IMR-90 (cell line): ENCODE data around the gene BOD1L1. TPM values are rescaled to one million over a fixed set of nuclear protein-coding genes. Genes with fewer than 3 reads are reported as not detected.

Experiments used
- ATAC-seq: fragments of 200-7000 bp; cut with Tn5 transposase; 2 replicates; pipeline ENCODE4 v1.9.1; 2020; ENCODE audit warnings: low read depth, mild to moderate bottlenecking, moderate library complexity
- BruUV-seq: library from RNA; stranded (reverse); fragments of 400-500 nt; replicated peaks from 2 replicates; lab custom pipeline; 2021; lab: Mats Ljungman, UMichigan
- CTCF ChIA-PET: fragments of 300-600 bp; formaldehyde crosslinking; extraction: SDS; loops from one replicate; lab custom pipeline; 2021; ENCODE audit warnings: antibody characterized with exemption; lab: Yijun Ruan, JAX
- POLR2A ChIA-PET: fragments of 300-600 bp; sonication (Branson Sonifier 250); formaldehyde crosslinking; loops from one replicate; lab custom pipeline; 2022; ENCODE audit warnings: antibody characterized with exemption; ENCODE audit not compliant: unreplicated experiment; lab: Charles Lee
- DNase-seq: peaks from one replicate; pipeline ENCODE4 v3.0.0; 2013
- H2AFZ ChIP-seq: replicated peaks from 2 replicates; pipeline ENCODE3; 2013; ENCODE audit warnings: low read length, mild to moderate bottlenecking; ENCODE audit not compliant: poor library complexity
- H2AK5ac ChIP-seq: 2 replicates; pipeline ENCODE4 v1.6.1; 2013; ENCODE audit warnings: low read depth, low read length, inconsistent platforms
- H2AK9ac ChIP-seq: replicated peaks from 2 replicates; pipeline ENCODE3; 2013; ENCODE audit warnings: mild to moderate bottlenecking, low read depth, low read length, moderate library complexity; ENCODE audit not compliant: poor library complexity
- H2BK120ac ChIP-seq: 2 replicates; pipeline ENCODE4 v1.6.1; 2013; ENCODE audit warnings: low read depth, low read length, inconsistent platforms
- H2BK15ac ChIP-seq: 3 replicates; pipeline ENCODE4 v1.6.1; 2013; ENCODE audit warnings: low read depth, low read length, inconsistent platforms
- H2BK20ac ChIP-seq: 2 replicates; pipeline ENCODE4 v1.6.1; 2013; ENCODE audit warnings: low read depth, mild to moderate bottlenecking, inconsistent platforms, low read length, moderate library complexity
- H2BK5ac ChIP-seq: 2 replicates; pipeline ENCODE4 v1.6.1; 2013; ENCODE audit warnings: mild to moderate bottlenecking, low read depth, low read length, inconsistent platforms; ENCODE audit not compliant: poor library complexity, severe bottlenecking
- H3K14ac ChIP-seq: replicated peaks from 2 replicates; pipeline ENCODE4 v1.6.1; 2013; ENCODE audit warnings: low read depth, low read length, inconsistent platforms
- H3K18ac ChIP-seq: 2 replicates; pipeline ENCODE4 v1.6.1; 2013; ENCODE audit warnings: low read depth, low read length, control low read depth
- H3K23ac ChIP-seq: 2 replicates; pipeline ENCODE4 v1.6.1; 2013; ENCODE audit warnings: low read depth, low read length, inconsistent platforms
- H3K27ac ChIP-seq: 2 replicates; pipeline ENCODE4 v1.5.1; 2013; ENCODE audit warnings: mild to moderate bottlenecking, control low read depth, low read length; ENCODE audit not compliant: insufficient read depth
- H3K27me3 ChIP-seq: 2 replicates; pipeline ENCODE4 v1.6.1; 2013; ENCODE audit warnings: low read length; ENCODE audit not compliant: control insufficient read depth, insufficient read depth
- H3K36me3 ChIP-seq: 2 replicates; pipeline ENCODE4 v1.6.1; 2013; ENCODE audit warnings: low read length, mixed read lengths; ENCODE audit not compliant: control insufficient read depth, insufficient read depth
- H3K4ac ChIP-seq: 2 replicates; pipeline ENCODE4 v1.6.1; 2013; ENCODE audit warnings: low read depth, low read length, inconsistent platforms
- H3K4me1 ChIP-seq: 2 replicates; pipeline ENCODE4 v1.6.1; 2013; ENCODE audit warnings: low read length, mixed read lengths; ENCODE audit not compliant: control insufficient read depth, insufficient read depth
- H3K4me2 ChIP-seq: 2 replicates; pipeline ENCODE4 v1.6.1; 2013; ENCODE audit warnings: low read depth, mild to moderate bottlenecking, control low read depth, low read length, moderate library complexity
- H3K4me3 ChIP-seq: 2 replicates; pipeline ENCODE4 v1.5.1; 2013; ENCODE audit warnings: low read depth, mild to moderate bottlenecking, control low read depth, low read length, moderate library complexity; ENCODE audit not compliant: insufficient read depth
- H3K56ac ChIP-seq: 2 replicates; pipeline ENCODE4 v1.6.1; 2013; ENCODE audit warnings: low read length, inconsistent platforms; ENCODE audit not compliant: insufficient read depth; ENCODE audit errors: extremely low read depth
- H3K79me1 ChIP-seq, 2 experiments: 2 replicates each; pipeline ENCODE4 v1.6.1; 2013; ENCODE audit warnings: low read length in 2 of 2, inconsistent platforms in 1 of 2, low read depth in 1 of 2
- H3K9ac ChIP-seq: 2 replicates; pipeline ENCODE4 v1.6.1; 2013; ENCODE audit warnings: low read depth, low read length, control low read depth
- H3K9me1 ChIP-seq: 2 replicates; pipeline ENCODE4 v1.6.1; 2013; ENCODE audit warnings: low read length, inconsistent platforms; ENCODE audit not compliant: insufficient read depth
- H3K9me3 ChIP-seq: 2 replicates; pipeline ENCODE4 v1.6.1; 2013; ENCODE audit warnings: low read length; ENCODE audit not compliant: control insufficient read depth, insufficient read depth
- H4K20me1 ChIP-seq: 2 replicates; pipeline ENCODE4 v1.6.1; 2013; ENCODE audit warnings: low read length, inconsistent platforms; ENCODE audit not compliant: insufficient read depth
- H4K5ac ChIP-seq: 2 replicates; pipeline ENCODE4 v1.6.1; 2013; ENCODE audit warnings: mild to moderate bottlenecking, low read depth, low read length, control low read depth
- H4K8ac ChIP-seq, 2 experiments: 2 replicates each; pipeline ENCODE4 v1.6.1; 2013; ENCODE audit warnings: low read depth in 2 of 2, low read length in 2 of 2, control low read depth in 1 of 2, inconsistent platforms in 1 of 2
- H4K91ac ChIP-seq: 2 replicates; pipeline ENCODE4 v1.6.1; 2013; ENCODE audit warnings: low read depth, low read length, inconsistent platforms; ENCODE audit not compliant: insufficient read depth
- BHLHE40 ChIP-seq: fragments of 150-350 bp; IDR thresholded peaks from 2 replicates; pipeline ENCODE4 v1.6.1; 2016; ENCODE audit warnings: mild to moderate bottlenecking, low read depth, low read length
- CEBPB ChIP-seq: IDR thresholded peaks from 2 replicates; pipeline ENCODE4 v1.6.1; 2012; ENCODE audit warnings: low read depth, low read length, improper control_type of control experiment
- CHD1 ChIP-seq: IDR thresholded peaks from 2 replicates; pipeline ENCODE4 v1.6.1; 2012; ENCODE audit warnings: low read depth, low read length, improper control_type of control experiment
- CTCF ChIP-seq: conservative IDR thresholded peaks from 2 replicates; pipeline ENCODE4 v1.5.1; 2012; ENCODE audit warnings: mild to moderate bottlenecking, low read depth, low read length, improper control_type of control experiment
- FOS ChIP-seq: fragments of 150-350 bp; IDR thresholded peaks from 2 replicates; pipeline ENCODE4 v1.6.1; 2016; ENCODE audit warnings: low read depth, low read length
- MAFK ChIP-seq: IDR thresholded peaks from 2 replicates; pipeline ENCODE4 v1.6.1; 2012; ENCODE audit warnings: low read depth, low read length, improper control_type of control experiment
- MAZ ChIP-seq: IDR thresholded peaks from 2 replicates; pipeline ENCODE4 v1.6.1; 2012; ENCODE audit warnings: low read depth, mild to moderate bottlenecking, low read length, improper control_type of control experiment, moderate library complexity, borderline replicate concordance
- MXI1 ChIP-seq: IDR thresholded peaks from 2 replicates; pipeline ENCODE4 v1.6.1; 2012; ENCODE audit warnings: low read depth, mild to moderate bottlenecking, low read length, moderate library complexity, borderline replicate concordance
- NFE2L2 ChIP-seq: fragments of 150-350 bp; IDR thresholded peaks from 2 replicates; pipeline ENCODE4 v1.6.1; 2016; ENCODE audit warnings: low read depth, mild to moderate bottlenecking, low read length
- POLR2A ChIP-seq: IDR thresholded peaks from 2 replicates; pipeline ENCODE4 v1.6.1; 2012; ENCODE audit warnings: mild to moderate bottlenecking, low read depth, low read length
- RAD21 ChIP-seq: IDR thresholded peaks from 2 replicates; pipeline ENCODE4 v1.6.1; 2012; ENCODE audit warnings: low read length, improper control_type of control experiment
- RCOR1 ChIP-seq: IDR thresholded peaks from 2 replicates; pipeline ENCODE4 v1.6.1; 2012; ENCODE audit warnings: mild to moderate bottlenecking, low read length, improper control_type of control experiment; ENCODE audit not compliant: insufficient replicate concordance
- RFX5 ChIP-seq: IDR thresholded peaks from 2 replicates; pipeline ENCODE4 v1.8.0; 2012; ENCODE audit warnings: low read depth, mild to moderate bottlenecking, low read length, moderate library complexity
- SMC3 ChIP-seq: fragments of 150-350 bp; IDR thresholded peaks from 2 replicates; pipeline ENCODE4 v1.6.1; 2016; ENCODE audit warnings: low read depth, mild to moderate bottlenecking, antibody characterized with exemption, low read length, moderate library complexity
- USF2 ChIP-seq: fragments of 150-350 bp; IDR thresholded peaks from 2 replicates; pipeline ENCODE4 v1.6.1; 2017; ENCODE audit warnings: mild to moderate bottlenecking, antibody characterized with exemption, low read length, low read depth
- WGBS, 2 experiments: methylation state at CpG; one replicate each; pipeline versions ENCODE4 v1.1.5 to v1.1.7; 2013; ENCODE audit warnings: missing lambda C conversion rate in 2 of 2; ENCODE audit not compliant: insufficient read length in 1 of 2; ENCODE audit errors: extremely low coverage in 2 of 2; 5-methylcytosine and 5-hydroxymethylcytosine counted together
- dilution Hi-C: fragments of 300-500 bp; cut with HindIII; formaldehyde crosslinking; loops from one replicate; pipeline ENCODE4 v1.14.3; 2018; ENCODE audit warnings: low sequenced_read_pairs; ENCODE audit not compliant: unreplicated experiment
- in situ Hi-C: fragments of 300-500 bp; cut with MboI; formaldehyde crosslinking; loops from 3 replicates; pipeline ENCODE4 v1.14.3; 2019; ENCODE audit warnings: low sequenced_read_pairs, inconsistent platforms, mixed read lengths
- intact Hi-C: fragments of 100-400 bp; cut with micrococcal nuclease; formaldehyde crosslinking; loops from 2 replicates; pipeline ENCODE4 v1.10.0; 2022
- polyA plus RNA-seq, 3 experiments: library from polyadenylated mRNA; depleted of rRNA; stranded (reverse); fragments of >200 nt; gene quantifications; 2 replicates each; pipeline ENCODE4 v1.2.3, GENCODE V29; 2012; ENCODE audit warnings: low replicate concordance in 1 of 3
- total RNA-seq: library from RNA; depleted of rRNA; stranded (reverse); fragments of >200 nt; gene quantifications from 2 replicates; pipeline ENCODE4 v1.2.3, GENCODE V29; 2012

The BOD1L1 gene
- total and polyA plus RNA-seq, 2 of the 4 experiments (the other 2 are of a cell fraction): 13.5 to 26.9 TPM

DNA sequence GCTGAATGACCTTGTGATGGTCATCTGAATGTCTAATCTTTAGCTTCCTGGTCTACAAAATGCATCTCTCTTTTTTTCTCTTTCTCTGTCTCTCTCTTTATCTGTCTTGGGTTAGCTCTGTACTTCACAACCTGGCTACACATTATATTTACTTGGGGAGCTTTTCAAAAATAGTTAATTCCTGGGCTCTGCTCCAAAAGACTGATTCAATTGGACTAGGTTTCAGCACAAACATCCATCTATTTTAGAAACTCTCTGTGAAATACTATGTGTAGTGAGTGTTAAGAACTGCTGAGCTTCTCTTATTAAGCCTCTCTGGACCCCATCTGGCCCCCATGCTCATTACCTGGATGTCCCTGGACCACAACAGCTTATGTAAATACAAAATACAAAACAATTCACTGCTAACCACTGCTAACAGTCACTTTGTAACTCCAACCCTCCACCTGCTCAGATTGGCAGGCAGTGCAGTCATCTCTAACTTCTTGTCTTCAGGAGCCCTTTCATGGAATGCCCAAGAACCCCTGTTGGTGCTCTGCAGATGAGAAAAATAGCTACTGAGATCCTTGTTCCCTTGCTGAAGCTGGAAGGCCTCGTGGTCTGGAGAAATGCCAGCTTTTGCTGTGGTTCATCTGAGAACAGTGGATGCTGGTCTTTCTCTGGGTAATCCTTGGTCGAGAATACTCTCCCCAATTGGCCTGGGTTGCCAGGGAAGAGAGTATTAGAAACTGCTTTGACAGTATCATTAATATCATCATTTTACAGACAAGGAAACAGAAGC lies 14.8 kb upstream of the BOD1L1 start:
- no peak overlapping the region for H2BK15ac ChIP-seq
- no peak overlapping the region for H2AK9ac ChIP-seq
- H3K4me1 ChIP-seq: peaks cover 9% of the 10 kb centered on the region
- H3K27me3 ChIP-seq: no peaks in the 10 kb centered on the region
- WGBS, 2 experiments: no CpG with 5 or more reads among the region's 2 CpGs
- no peaks in the 10 kb centered on the region for H3K9me3 ChIP-seq
- no peak overlapping the region for H3K9ac ChIP-seq
- H2AK5ac ChIP-seq: no peak overlapping the region
- H2BK120ac ChIP-seq: no peak overlapping the region
- intact Hi-C loops (no loop called here), in situ Hi-C loops (loop anchor here (25.0 kb wide), 1 partner anchor 1820 kb away; the partner anchor contains the start of gene CC2D2A), dilution Hi-C loops (no loop called here)
- ChIA-PET POLR2A (no interaction called here), CTCF (interaction anchor here (0.9 to 3.5 kb wide), 3 partner anchors 11 to 13 kb away, joined by 3 to 21 read pairs (median 7); no protein-coding TSS in a partner anchor)
- H3K56ac ChIP-seq: no peak overlapping the region
- H3K4me2 ChIP-seq: peak overlapping the region; percentile 59
- no peaks in the 10 kb centered on the region for H3K36me3 ChIP-seq
- H4K5ac ChIP-seq: no peak overlapping the region
- BruUV-seq: no TSS peak
- H2BK20ac ChIP-seq: no peak overlapping the region
- H3K4ac ChIP-seq: no peak overlapping the region
- H4K20me1 ChIP-seq: no peaks in the 10 kb centered on the region
- H2AFZ ChIP-seq: no peak overlapping the region
- H3K79me1 ChIP-seq: no peaks in the 10 kb centered on the region
- no peak overlapping the region; the same call in 1 of the 2 replicates for H3K18ac ChIP-seq
- no peak overlapping the region for H3K23ac ChIP-seq
- H4K8ac ChIP-seq: no peak overlapping the region
- no peak overlapping the region for H3K27ac ChIP-seq
- H3K9me1 ChIP-seq: no peaks in the 10 kb centered on the region
- peak; percentile 59 for DNase-seq
- no peak overlapping the region for H3K14ac ChIP-seq
- no peak overlapping the region for H3K4me3 ChIP-seq
- peak; percentile 42 for ATAC-seq
- no peak overlapping the region for H2BK5ac ChIP-seq
- H4K91ac ChIP-seq: no peak overlapping the region
- TF ChIP-seq MAFK (no peak), RFX5 (no peak), FOS (no peak), MXI1 (no peak), RCOR1 (no peak), RAD21 (no peak), POLR2A (no peak), NFE2L2 (no peak), CHD1 (no peak), CEBPB (no peak), USF2 (no peak), SMC3 (no peak), BHLHE40 (no peak), MAZ (no peak), CTCF (no peak)
